Activated CD8-positive, alpha-beta memory T cell treated with anti-CD3 and anti-CD28 coated beads, Interleukin-2, amount 10 ng/mL, durations not matched to agents 7 days and 5 days (primary cell): ENCODE results near the gene GLI1. TPM values are rescaled to one million over a fixed set of nuclear protein-coding genes. Genes with fewer than 3 reads are reported as not detected.
A peak's percentile ranks its signal among the peaks of the same experiment; 100 is the strongest.

Source experiments
- ATAC-seq: fragments of 150-1000 bp; cut with Tn5 transposase; one replicate; pipeline ENCODE4 v1.10.0; 2021; ENCODE audit warnings: moderate library complexity
- CTCF ChIA-PET: fragments of 350-600 bp; sonication (Branson Sonifier 250); formaldehyde crosslinking; loops from one replicate; lab custom pipeline; 2021; ENCODE audit warnings: antibody characterized with exemption; lab: Charles Lee
- DNase-seq: peaks from one replicate; pipeline ENCODE4 v3.0.0-alpha.2; 2020
- H3K27ac Mint-ChIP-seq: one replicate; pipeline ENCODE4 v1.8.0; 2021; ENCODE audit warnings: mild to moderate bottlenecking, mixed read lengths
- H3K27me3 Mint-ChIP-seq: one replicate; pipeline ENCODE4 v1.8.0; 2021; ENCODE audit warnings: mixed read lengths
- H3K36me3 Mint-ChIP-seq: one replicate; pipeline ENCODE4 v1.8.0; 2021; ENCODE audit warnings: mild to moderate bottlenecking, mixed read lengths
- H3K4me1 Mint-ChIP-seq: one replicate; pipeline ENCODE4 v1.8.0; 2021; ENCODE audit warnings: mixed read lengths
- H3K4me3 Mint-ChIP-seq: one replicate; pipeline ENCODE4 v1.8.0; 2021; ENCODE audit warnings: mild to moderate bottlenecking, moderate library complexity, mixed read lengths
- H3K9me3 Mint-ChIP-seq: one replicate; pipeline ENCODE4 v1.8.0; 2022; ENCODE audit warnings: low read depth, mixed read lengths
- total RNA-seq, 2 experiments: library from RNA; stranded (reverse); gene quantifications; one replicate each; pipeline ENCODE4 v1.2.3, GENCODE V29; 2021

Gene GLI1
- total RNA-seq, 2 experiments from 2014 or later: 0.52 to 0.53 TPM

DNA sequence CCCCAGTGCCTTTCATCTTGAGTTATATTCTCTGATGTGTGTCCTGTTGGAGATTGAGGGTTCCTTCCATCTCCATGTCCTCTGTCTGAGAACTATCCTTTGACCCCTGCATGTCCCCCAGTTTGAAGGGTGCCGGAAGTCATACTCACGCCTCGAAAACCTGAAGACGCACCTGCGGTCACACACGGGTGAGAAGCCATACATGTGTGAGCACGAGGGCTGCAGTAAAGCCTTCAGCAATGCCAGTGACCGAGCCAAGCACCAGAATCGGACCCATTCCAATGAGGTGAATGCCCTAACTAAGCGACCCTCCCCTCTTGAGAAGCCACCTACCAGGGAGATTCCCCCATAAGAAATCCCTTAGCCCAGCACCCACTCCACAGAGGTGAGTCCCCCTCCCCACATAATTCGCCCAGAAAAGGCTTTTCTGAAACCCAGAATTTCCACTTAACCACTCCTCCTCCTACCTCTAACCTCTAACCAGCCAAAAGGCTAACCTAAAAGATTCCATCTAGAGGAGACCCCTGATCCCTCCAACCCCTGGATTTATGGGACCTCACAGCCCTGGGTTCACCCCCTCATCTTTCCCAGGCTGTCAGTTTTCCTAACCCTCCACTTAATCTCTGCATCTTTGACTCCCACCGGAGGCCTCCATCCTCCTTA lies 7.8 kb downstream of the GLI1 start:
- Mint-ChIP-seq H3K36me3 (peaks cover 19% of the 10 kb centered on the region), H3K4me3 (no peak overlapping the region), H3K4me1 (peaks cover 31% of the 10 kb centered on the region), H3K9me3 (no peaks in the 10 kb centered on the region), H3K27me3 (peaks cover 2% of the 10 kb centered on the region), H3K27ac (no peak overlapping the region)
- no peak for DNase-seq
- CTCF ChIA-PET: interaction anchor here (9.9 kb wide), 1 partner anchor 10 kb away, joined by 193 read pairs; the partner anchor contains the start of gene ARHGAP9
- ATAC-seq: no peak

DNA sequence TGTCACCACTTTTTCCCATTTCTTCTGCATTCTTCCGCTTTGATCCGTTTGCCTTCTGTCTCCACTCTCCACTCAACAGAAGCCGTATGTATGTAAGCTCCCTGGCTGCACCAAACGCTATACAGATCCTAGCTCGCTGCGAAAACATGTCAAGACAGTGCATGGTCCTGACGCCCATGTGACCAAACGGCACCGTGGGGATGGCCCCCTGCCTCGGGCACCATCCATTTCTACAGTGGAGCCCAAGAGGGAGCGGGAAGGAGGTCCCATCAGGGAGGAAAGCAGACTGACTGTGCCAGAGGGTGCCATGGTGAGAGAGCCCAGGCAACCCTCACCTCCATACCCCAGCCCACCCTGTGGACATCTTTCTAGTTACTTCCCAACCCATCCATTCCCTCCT lies 8.3 kb downstream of the GLI1 start:
- peaks cover 31% of the 10 kb centered on the region for H3K4me1 Mint-ChIP-seq
- H3K27ac Mint-ChIP-seq: no peak overlapping the region
- no peak for ATAC-seq
- H3K36me3 Mint-ChIP-seq: peaks cover 24% of the 10 kb centered on the region
- no peak overlapping the region for H3K4me3 Mint-ChIP-seq
- CTCF ChIA-PET: interaction anchor here (0.6 to 1.1 kb wide), 2 partner anchors 9 to 441 kb away, joined by 3 read pairs; no protein-coding TSS in a partner anchor
- DNase-seq: no peak
- no peaks in the 10 kb centered on the region for H3K9me3 Mint-ChIP-seq
- no peaks in the 10 kb centered on the region for H3K27me3 Mint-ChIP-seq

DNA sequence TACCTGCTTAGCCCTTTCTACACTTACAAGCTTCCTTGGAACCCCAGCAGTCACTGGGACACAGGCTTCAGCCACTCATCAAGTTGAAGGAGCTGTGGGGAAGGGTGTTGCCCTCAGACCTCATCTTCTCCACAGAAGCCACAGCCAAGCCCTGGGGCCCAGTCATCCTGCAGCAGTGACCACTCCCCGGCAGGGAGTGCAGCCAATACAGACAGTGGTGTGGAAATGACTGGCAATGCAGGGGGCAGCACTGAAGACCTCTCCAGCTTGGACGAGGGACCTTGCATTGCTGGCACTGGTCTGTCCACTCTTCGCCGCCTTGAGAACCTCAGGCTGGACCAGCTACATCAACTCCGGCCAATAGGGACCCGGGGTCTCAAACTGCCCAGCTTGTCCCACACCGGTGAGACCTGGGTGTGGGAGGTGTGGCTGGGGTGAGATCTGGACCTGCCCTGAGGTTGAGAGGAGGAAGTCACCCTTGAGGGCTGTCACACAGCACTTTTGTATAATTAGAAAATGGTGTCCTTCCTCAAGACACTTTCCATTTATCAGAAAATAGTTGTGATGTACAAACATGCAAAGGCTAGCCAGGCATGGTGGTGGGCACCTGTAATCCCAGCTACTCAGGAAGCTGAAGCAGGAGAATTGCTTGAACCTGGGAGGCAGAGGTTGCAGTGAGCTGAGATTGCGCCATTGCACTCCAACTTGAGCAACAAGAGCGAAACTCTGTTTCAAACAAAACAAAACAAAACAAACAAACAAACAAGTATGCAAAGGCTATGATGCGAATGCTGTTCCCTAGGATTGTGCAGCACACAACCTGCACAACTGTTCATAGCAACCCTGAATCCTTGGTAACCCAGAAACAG lies 9.9 kb downstream of the GLI1 start:
- Mint-ChIP-seq H3K27me3 (no peaks in the 10 kb centered on the region), H3K4me1 (peaks cover 29% of the 10 kb centered on the region), H3K36me3 (peaks cover 35% of the 10 kb centered on the region), H3K4me3 (no peak overlapping the region), H3K27ac (no peak overlapping the region), H3K9me3 (no peaks in the 10 kb centered on the region)
- ATAC-seq (no peak), DNase-seq (no peak)
- CTCF ChIA-PET: interaction anchor here (0.9 to 1.2 kb wide), 3 partner anchors 11 to 14 kb away, joined by 3 read pairs; partner anchors contain the start of gene ARHGAP9

DNA sequence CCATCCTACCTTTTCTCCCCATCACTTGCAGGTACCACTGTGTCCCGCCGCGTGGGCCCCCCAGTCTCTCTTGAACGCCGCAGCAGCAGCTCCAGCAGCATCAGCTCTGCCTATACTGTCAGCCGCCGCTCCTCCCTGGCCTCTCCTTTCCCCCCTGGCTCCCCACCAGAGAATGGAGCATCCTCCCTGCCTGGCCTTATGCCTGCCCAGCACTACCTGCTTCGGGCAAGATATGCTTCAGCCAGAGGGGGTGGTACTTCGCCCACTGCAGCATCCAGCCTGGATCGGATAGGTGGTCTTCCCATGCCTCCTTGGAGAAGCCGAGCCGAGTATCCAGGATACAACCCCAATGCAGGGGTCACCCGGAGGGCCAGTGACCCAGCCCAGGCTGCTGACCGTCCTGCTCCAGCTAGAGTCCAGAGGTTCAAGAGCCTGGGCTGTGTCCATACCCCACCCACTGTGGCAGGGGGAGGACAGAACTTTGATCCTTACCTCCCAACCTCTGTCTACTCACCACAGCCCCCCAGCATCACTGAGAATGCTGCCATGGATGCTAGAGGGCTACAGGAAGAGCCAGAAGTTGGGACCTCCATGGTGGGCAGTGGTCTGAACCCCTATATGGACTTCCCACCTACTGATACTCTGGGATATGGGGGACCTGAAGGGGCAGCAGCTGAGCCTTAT lies 10.8 kb downstream of the GLI1 start:
- ATAC-seq: no peak
- peaks cover 28% of the 10 kb centered on the region for H3K4me1 Mint-ChIP-seq
- CTCF ChIA-PET: interaction anchor here (1.2 kb wide), 1 partner anchor 10 kb away, joined by 3 read pairs; the partner anchor contains the start of gene ARHGAP9
- no peak overlapping the region for H3K27ac Mint-ChIP-seq
- no peak overlapping the region for H3K4me3 Mint-ChIP-seq
- no peak for DNase-seq
- no peaks in the 10 kb centered on the region for H3K9me3 Mint-ChIP-seq
- H3K36me3 Mint-ChIP-seq: peaks cover 40% of the 10 kb centered on the region
- no peaks in the 10 kb centered on the region for H3K27me3 Mint-ChIP-seq

DNA sequence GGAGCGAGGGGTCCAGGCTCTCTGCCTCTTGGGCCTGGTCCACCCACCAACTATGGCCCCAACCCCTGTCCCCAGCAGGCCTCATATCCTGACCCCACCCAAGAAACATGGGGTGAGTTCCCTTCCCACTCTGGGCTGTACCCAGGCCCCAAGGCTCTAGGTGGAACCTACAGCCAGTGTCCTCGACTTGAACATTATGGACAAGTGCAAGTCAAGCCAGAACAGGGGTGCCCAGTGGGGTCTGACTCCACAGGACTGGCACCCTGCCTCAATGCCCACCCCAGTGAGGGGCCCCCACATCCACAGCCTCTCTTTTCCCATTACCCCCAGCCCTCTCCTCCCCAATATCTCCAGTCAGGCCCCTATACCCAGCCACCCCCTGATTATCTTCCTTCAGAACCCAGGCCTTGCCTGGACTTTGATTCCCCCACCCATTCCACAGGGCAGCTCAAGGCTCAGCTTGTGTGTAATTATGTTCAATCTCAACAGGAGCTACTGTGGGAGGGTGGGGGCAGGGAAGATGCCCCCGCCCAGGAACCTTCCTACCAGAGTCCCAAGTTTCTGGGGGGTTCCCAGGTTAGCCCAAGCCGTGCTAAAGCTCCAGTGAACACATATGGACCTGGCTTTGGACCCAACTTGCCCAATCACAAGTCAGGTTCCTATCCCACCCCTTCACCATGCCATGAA lies 11.5 kb downstream of the GLI1 start:
- Mint-ChIP-seq H3K36me3 (peaks cover 44% of the 10 kb centered on the region), H3K4me1 (peaks cover 34% of the 10 kb centered on the region)
- CTCF ChIA-PET: interaction anchor here (12.4 kb wide), 1 partner anchor 9 kb away, joined by 193 read pairs; the partner anchor contains the start of gene GLI1

DNA sequence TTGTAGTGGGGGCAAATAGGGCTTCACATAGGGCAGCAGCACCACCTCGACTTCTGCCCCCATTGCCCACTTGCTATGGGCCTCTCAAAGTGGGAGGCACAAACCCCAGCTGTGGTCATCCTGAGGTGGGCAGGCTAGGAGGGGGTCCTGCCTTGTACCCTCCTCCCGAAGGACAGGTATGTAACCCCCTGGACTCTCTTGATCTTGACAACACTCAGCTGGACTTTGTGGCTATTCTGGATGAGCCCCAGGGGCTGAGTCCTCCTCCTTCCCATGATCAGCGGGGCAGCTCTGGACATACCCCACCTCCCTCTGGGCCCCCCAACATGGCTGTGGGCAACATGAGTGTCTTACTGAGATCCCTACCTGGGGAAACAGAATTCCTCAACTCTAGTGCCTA lies 12.1 kb downstream of the GLI1 start:
- no peaks in the 10 kb centered on the region for H3K27me3 Mint-ChIP-seq
- H3K36me3 Mint-ChIP-seq: peaks cover 49% of the 10 kb centered on the region

More for the DNA sequence above, 11.5 kb downstream of the GLI1 start:
- Mint-ChIP-seq H3K9me3 (no peaks in the 10 kb centered on the region), H3K27me3 (no peaks in the 10 kb centered on the region), H3K4me3 (no peak overlapping the region), H3K27ac (no peak overlapping the region)
- DNase-seq (no peak), ATAC-seq (no peak)

DNA sequence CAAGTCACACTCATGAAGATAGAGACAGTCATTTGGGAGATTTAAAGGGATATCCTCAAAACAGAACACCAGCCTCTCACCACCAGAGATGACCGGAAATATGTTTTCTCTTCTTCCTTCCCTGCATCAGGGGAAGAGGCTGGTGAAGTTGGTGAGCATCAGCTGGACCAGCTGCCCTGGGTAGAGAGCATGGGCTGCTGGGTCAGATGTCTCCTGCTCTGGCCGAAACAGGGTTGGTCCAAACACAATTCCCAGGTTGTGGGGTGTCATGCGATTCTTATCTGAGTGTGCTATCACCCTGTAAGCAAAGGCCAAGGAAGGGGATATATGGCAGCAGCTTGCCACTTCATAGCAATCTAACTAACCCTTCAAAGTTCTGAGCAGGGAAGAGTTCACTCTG lies 12.8 kb downstream of the GLI1 start:
- no peak overlapping the region for H3K27ac Mint-ChIP-seq
- CTCF ChIA-PET: interaction anchor here (12.4 kb wide), 1 partner anchor 10 kb away, joined by 193 read pairs; the partner anchor contains the start of gene GLI1
- peaks cover 56% of the 10 kb centered on the region for H3K36me3 Mint-ChIP-seq
- ATAC-seq (no peak), DNase-seq (no peak)
- no peak overlapping the region for H3K4me3 Mint-ChIP-seq
- no peaks in the 10 kb centered on the region for H3K9me3 Mint-ChIP-seq
- H3K4me1 Mint-ChIP-seq: peaks cover 36% of the 10 kb centered on the region
- no peaks in the 10 kb centered on the region for H3K27me3 Mint-ChIP-seq

More for the DNA sequence above, 12.1 kb downstream of the GLI1 start:
- Mint-ChIP-seq H3K9me3 (no peaks in the 10 kb centered on the region), H3K4me3 (no peak overlapping the region), H3K4me1 (peaks cover 36% of the 10 kb centered on the region), H3K27ac (no peak overlapping the region)
- CTCF ChIA-PET: interaction anchor here (12.4 kb wide), 1 partner anchor 9 kb away, joined by 193 read pairs; the partner anchor contains the start of gene GLI1
- ATAC-seq (no peak), DNase-seq (no peak)

DNA sequence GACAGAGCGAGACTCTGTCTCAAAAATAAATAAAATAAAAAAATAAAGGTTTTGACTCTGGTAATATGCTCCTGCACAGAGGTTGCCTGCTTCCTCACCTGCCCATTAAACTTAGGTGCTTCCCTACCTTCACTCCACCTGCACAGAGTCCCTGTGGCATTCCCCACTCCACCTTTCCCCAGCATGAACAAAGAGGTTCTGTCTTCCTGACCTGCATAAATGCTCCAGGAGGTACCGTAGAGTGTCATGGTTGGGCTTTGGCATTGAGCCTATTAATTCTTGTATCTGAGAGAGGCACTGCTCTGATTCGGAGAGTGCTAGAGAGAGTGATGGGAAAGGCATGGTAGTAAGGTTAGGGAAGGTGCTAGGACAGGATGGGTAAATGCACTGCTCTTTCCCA lies 13.8 kb downstream of the GLI1 start:
- CTCF ChIA-PET: interaction anchor here (12.4 kb wide), 1 partner anchor 11 kb away, joined by 193 read pairs; the partner anchor contains the start of gene GLI1
- Mint-ChIP-seq H3K36me3 (peaks cover 59% of the 10 kb centered on the region), H3K4me1 (peaks cover 41% of the 10 kb centered on the region), H3K27ac (no peak overlapping the region), H3K9me3 (no peaks in the 10 kb centered on the region), H3K4me3 (no peak overlapping the region), H3K27me3 (no peaks in the 10 kb centered on the region)
- DNase-seq (no peak), ATAC-seq (no peak)

DNA sequence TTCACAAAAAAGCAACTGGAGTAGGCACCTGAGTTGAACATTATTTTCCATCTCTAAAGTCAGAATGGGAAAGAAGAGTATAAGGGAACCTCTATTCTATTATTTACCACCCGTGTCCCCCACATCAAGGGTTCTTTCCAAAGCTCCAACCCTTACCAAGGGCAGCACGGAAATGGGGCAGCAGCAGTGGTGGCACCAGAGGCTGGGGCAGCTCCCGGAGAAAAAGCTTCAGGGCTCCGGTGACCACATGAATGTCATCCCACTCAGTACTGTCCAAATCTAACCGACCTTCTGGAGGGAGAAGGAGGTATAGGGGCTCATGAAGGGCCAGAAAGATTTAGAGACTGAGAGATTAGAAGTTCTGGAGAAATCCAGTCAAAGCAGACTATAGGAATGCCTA lies 14.3 kb downstream of the GLI1 start:
- ATAC-seq (no peak), DNase-seq (no peak)
- CTCF ChIA-PET: interaction anchor here (1.0 to 12.4 kb wide), 2 partner anchors 12 to 18 kb away, joined by 3 to 193 read pairs; partner anchors contain the start of gene GLI1
- Mint-ChIP-seq H3K4me1 (peaks cover 46% of the 10 kb centered on the region), H3K27me3 (no peaks in the 10 kb centered on the region), H3K36me3 (peaks cover 62% of the 10 kb centered on the region), H3K4me3 (peak overlapping the region; percentile 39), H3K27ac (no peak overlapping the region), H3K9me3 (no peaks in the 10 kb centered on the region)

DNA sequence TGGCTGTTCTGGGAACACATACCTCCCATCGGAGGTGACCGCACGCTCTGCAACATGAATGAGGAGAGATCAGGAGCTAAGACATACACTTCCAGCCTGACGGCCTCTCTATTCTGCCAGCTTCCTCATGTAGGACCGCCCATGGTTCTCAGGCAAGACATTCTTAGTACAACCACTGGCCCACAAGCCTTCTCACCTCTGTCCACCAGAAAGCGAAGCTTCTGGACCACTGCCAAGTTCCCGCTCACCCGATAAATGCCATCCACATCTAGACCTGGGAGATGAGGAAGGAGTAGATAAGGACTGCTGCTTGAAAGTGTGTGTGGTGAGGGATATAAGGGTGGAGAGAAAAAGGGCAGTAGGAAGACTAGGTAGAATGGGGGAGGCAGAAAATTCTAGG lies 14.8 kb downstream of the GLI1 start:
- Mint-ChIP-seq H3K36me3 (peaks cover 58% of the 10 kb centered on the region), H3K27me3 (no peaks in the 10 kb centered on the region), H3K9me3 (no peaks in the 10 kb centered on the region), H3K4me3 (peak overlapping the region; percentile 39), H3K4me1 (peaks cover 48% of the 10 kb centered on the region), H3K27ac (peak overlapping the region; percentile 20)
- CTCF ChIA-PET: interaction anchor here (1.0 to 12.4 kb wide), 3 partner anchors 12 to 18 kb away, joined by 3 to 193 read pairs (median 4); partner anchors contain the start of gene GLI1
- DNase-seq (no peak), ATAC-seq (no peak)

DNA sequence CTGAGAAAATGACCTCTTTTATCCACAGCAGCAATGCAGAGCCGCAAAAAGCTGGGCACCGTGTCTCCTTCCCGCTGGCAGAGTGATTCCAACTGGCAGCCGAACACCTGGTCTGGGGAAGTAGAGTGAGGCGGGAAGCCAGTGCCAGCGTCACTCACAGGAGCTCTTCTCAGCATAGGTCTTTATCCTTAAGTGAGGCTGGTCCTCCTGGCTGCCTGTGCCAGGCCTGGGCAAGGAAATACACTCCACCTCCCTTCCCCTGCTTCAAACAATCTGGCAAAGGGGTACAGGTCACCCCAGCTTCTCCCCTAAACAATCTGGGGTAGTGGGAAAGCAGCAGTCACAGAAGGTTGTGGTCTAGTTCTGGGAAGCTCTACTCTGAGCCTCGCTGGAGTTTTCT lies 15.3 kb downstream of the GLI1 start:
- no peaks in the 10 kb centered on the region for H3K27me3 Mint-ChIP-seq
- H3K4me1 Mint-ChIP-seq: peaks cover 50% of the 10 kb centered on the region
- H3K36me3 Mint-ChIP-seq: peaks cover 54% of the 10 kb centered on the region
- peak overlapping the region; percentile 16 for H3K27ac Mint-ChIP-seq
- ATAC-seq: no peak
- no peak for DNase-seq
- no peaks in the 10 kb centered on the region for H3K9me3 Mint-ChIP-seq
- CTCF ChIA-PET: interaction anchor here (0.7 to 12.4 kb wide), 6 partner anchors 11 to 232 kb away, joined by 3 to 193 read pairs (median 4); partner anchors contain the start of gene GLI1
- H3K4me3 Mint-ChIP-seq: peak overlapping the region; percentile 39
